GM15510 (cell line): ENCODE data around the gene MAP3K2.

Source experiments
- POLR2A ChIP-seq: IDR thresholded peaks from 3 replicates; pipeline ENCODE4 v1.6.1; 2011; ENCODE audit warnings: borderline replicate concordance; ENCODE audit not compliant: insufficient read length; ENCODE audit errors: extremely low read depth

The MAP3K2 gene

GRCh38 chr2:127277028-127277427, 110.7 kb downstream of the MAP3K2 start:
- TF ChIP-seq POLR2A, result no peak

GRCh38 chr2:127275789-127276188, 112.0 kb downstream of the MAP3K2 start:
- TF ChIP-seq POLR2A, result no peak

GRCh38 chr2:127275356-127275755, 112.4 kb downstream of the MAP3K2 start:
- TF ChIP-seq POLR2A, result no peak

- no peak for TF ChIP-seq POLR2A
Measured at GRCh38 chr2:127270663-127271062, 117.1 kb downstream of the MAP3K2 start.

DNA sequence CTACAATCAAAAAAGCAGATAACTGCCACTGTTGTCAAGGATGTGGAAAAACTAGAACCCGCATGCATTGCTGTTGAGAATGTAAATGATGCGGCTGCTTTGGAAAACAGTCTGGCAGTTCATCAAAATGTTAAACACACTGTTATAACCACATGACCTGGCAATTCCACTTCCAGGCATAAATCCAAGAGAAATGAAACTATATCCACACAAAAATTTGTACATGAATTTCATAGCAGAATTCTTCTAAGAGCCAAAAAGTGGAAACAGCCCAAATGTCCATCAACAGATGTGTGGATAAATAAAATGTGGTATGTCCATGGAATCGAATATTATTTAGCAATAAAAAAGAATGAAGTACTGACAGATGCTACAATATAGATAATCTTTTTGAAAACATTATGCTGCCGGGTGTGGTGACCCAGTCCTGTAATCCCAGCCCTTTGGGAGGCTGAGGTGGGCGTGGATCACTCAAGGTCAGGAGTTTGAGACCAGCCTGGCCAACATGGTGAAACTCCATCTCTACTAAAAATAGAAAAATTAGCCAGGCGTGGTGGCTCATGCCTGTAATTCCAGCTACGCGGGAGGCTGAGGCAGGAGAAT, 125.9 kb downstream of the MAP3K2 start:
- TF ChIP-seq POLR2A, result no peak

GRCh38 chr2:127259355-127259754, 128.4 kb downstream of the MAP3K2 start:
- TF ChIP-seq POLR2A, result no peak

- TF ChIP-seq POLR2A, result no peak
Measured at GRCh38 chr2:127256866-127257265, 130.9 kb downstream of the MAP3K2 start.

- TF ChIP-seq POLR2A, result no peak
Measured at GRCh38 chr2:127256381-127256780, 131.4 kb downstream of the MAP3K2 start.

DNA sequence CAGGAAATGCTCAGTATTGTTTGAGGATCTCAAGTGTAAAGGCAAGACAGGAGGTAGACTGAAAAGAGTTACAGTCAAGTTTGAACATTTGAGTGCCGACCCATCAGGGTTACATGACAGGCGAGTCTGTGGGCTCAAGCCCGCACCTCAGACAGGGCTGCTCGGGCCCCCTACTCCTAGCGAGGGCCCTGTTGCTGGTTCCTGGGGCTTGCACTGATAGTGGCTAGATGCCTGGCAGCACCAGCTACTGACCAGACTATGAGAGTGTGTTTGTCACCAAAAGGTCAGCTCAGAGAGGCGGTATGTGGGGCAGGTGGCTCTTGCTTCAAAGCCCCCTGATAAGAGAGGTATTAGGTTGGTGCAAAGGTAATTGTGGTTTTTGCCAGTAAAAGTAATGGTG, 132.1 kb downstream of the MAP3K2 start:
- TF ChIP-seq POLR2A, result no peak

DNA sequence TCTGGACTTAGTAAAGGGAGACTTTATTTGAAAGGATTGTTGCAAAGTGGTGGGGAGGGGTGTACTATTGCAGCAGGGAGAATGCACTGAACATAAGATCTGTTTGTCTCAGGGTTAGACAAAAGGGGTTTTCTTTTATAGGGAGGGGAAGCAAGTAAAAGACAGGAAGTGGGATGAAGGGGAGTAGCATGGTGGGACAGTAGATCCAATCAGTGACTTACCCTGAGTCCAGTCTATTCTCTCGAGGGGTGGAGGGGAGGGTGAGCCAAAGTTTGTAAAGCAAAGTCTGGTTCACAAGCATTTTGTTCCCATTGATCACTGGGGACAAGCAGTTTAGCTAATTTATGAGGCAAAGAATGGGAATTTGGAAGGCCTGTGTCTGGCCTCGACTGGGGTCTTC, 132.6 kb downstream of the MAP3K2 start:
- no peak for TF ChIP-seq POLR2A

DNA sequence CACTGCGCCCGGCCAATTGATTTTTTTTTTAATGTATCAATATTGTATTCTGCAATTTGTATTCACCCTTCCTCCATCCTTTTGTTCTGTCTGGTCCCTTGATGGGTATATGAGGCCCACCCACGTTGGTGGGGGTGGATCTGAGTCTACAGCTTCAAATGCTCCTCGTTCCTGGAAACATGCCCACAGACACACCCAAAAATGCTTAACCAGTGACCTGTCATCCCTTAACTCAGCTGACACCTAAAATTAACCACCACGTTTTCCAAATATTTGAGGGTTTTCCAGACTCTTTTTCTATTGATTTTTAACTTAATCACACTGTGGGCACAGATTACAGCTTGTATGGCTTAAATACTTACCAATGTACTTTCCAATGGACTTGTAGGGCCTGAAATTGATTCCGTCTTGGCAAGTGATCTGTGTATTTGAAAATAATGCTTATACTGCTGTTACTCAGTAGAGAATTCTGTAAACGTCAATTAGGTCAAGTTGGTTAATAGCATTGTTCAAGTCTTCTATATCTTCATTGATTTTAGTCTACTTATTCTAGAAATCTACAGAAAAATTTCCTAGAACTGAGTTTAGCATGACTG, 133.3 kb downstream of the MAP3K2 start:
- no peak for TF ChIP-seq POLR2A
